ENCODE measurements around the gene SLC39A8. TPM values are rescaled to one million over a fixed set of nuclear protein-coding genes. Genes with fewer than 3 reads are reported as not detected.

Gene SLC39A8
- total and polyA plus RNA-seq, 9 of the 15 experiments (the other 6 are each of a cell fraction or from before 2014, with no cell fraction given): 8.2 to 30.3 (median 25.0) TPM

GRCh38 chr4:102390438-102390837, 45.2 kb upstream of the SLC39A8 start (continued):
- no peak for TF ChIP-seq CUX1 (CRISPR knock-in tag; IDR thresholded peaks at IDR 0.05)
- no peak for TF ChIP-seq TEAD2 (tag; IDR thresholded peaks at IDR 0.05)
- no peak for TF ChIP-seq SMC3 (conservative IDR thresholded peaks at IDR 0.05; ENCODE audit: insufficient read depth, low read depth, low read length)
- no peak for TF ChIP-seq ZNF696 (CRISPR knock-in tag; conservative IDR thresholded peaks at IDR 0.05)
- TF ChIP-seq ZNF384 (IDR thresholded peaks at IDR 0.05; ENCODE audit: low read depth, low read length): no peak

- intact Hi-C loops (cut with micrococcal nuclease) (no loop called here), in situ Hi-C loops (cut with MboI) (no loop called here)
- H3K9me1 ChIP-seq (ENCODE audit: control insufficient read depth, insufficient read depth, low read length): no peaks in the 10 kb centered on the region
- FAIRE-seq: no peak
- H4K20me1 ChIP-seq (replicated peaks; ENCODE audit: control insufficient read depth, insufficient read depth, low read length): no peaks in the 10 kb centered on the region
- H3K27me3 ChIP-seq (ENCODE audit: control insufficient read depth in 2 of 2, insufficient read depth in 2 of 2, low read length in 2 of 2): peaks cover 0 to 3% of the 10 kb centered on the region in 2 experiments; a peak in 1 of 5 replicates
- no peak overlapping the region for H3K9ac ChIP-seq (ENCODE audit: insufficient read depth in 1 of 2, low read depth in 2 of 2, low read length in 2 of 2)
- no TSS peak for BruUV-seq (replicated peaks)
- no peak overlapping the region for H3K4me3 ChIP-seq
- H3K27ac ChIP-seq (ENCODE audit: extremely low read depth, low read depth, low read length): no peak overlapping the region
- H3K4me2 ChIP-seq (ENCODE audit: insufficient read depth, low read length): no peak overlapping the region
- H2AFZ ChIP-seq (ENCODE audit: low read depth, low read length): no peak overlapping the region
- no peaks in the 10 kb centered on the region for H3K36me3 ChIP-seq (ENCODE audit: control insufficient read depth, insufficient read depth, low read length)
- DNase-seq (ENCODE audit: extremely low read depth in 1 of 4, low spot score in 3 of 4): no peak
- no peaks in the 10 kb centered on the region for H3K79me2 ChIP-seq (ENCODE audit: control insufficient read depth, insufficient read depth, low read length)
- H3K9me3 ChIP-seq (replicated peaks; ENCODE audit: control insufficient read depth, insufficient read depth, low read depth, low read length): no peaks in the 10 kb centered on the region
- POLR2A ChIA-PET: no interaction called here
- no peak for ATAC-seq
- no peaks in the 10 kb centered on the region for H3K4me1 ChIP-seq (replicated peaks in 1 of 2; ENCODE audit: control insufficient read depth in 2 of 2, insufficient read depth in 2 of 2, low read length in 2 of 2)
- CTCF ChIA-PET (ENCODE audit: low intra/inter-chr PET ratio): no interaction called here
- TF ChIP-seq CTCF (IDR thresholded peaks at IDR 0.05 in 2 of 3, conservative IDR thresholded peaks at IDR 0.05 in 1 of 3; ENCODE audit: insufficient read depth in 2 of 3, low read depth in 1 of 3, low read length in 3 of 3): no peak
- no peak for TF ChIP-seq TAF7 (tag; IDR thresholded peaks at IDR 0.05)
- TF ChIP-seq CBFA2T2 (conservative IDR thresholded peaks at IDR 0.05): no peak
- no peak for TF ChIP-seq ARID3B (CRISPR knock-in tag; IDR thresholded peaks at IDR 0.05; ENCODE audit: borderline replicate concordance)
- no peak for TF ChIP-seq HDAC6 (IDR thresholded peaks at IDR 0.05; ENCODE audit: low read depth, low read length)
- TF ChIP-seq ETV1 (tag; conservative IDR thresholded peaks at IDR 0.05; ENCODE audit: low read depth): no peak
- TF ChIP-seq CBX8 (IDR thresholded peaks at IDR 0.05; ENCODE audit: borderline replicate concordance, extremely low read depth, low read depth, low read length, poor library complexity, severe bottlenecking): no peak
- TF ChIP-seq ZBTB8A (IDR thresholded peaks at IDR 0.05; ENCODE audit: partially characterized antibody): no peak
Observed at GRCh38 chr4:102388611-102389010, 43.3 kb upstream of the SLC39A8 start.
